Esophagus squamous epithelium (tissue), 4 donors: ENCODE data around the gene ZBTB11.

Experiments
- CTCF ChIP-seq, 6 experiments: fragments of 450-650 bp in 4 of 6; fragments of 200-600 bp in 2 of 6; sonication (generic) in 2 of 6; IDR thresholded peaks; one replicate each; pipeline ENCODE4 v1.5.1; 2016 to 2019; ENCODE audit warnings: antibody characterized with exemption in 6 of 6, mild to moderate bottlenecking in 4 of 6, moderate library complexity in 4 of 6
- POLR2A ChIP-seq, 4 donors: fragments of 450-650 bp; IDR thresholded peaks; one replicate each; pipeline ENCODE4 v1.6.1; 2017; ENCODE audit warnings: antibody characterized with exemption in 4 of 4, mild to moderate bottlenecking in 4 of 4, moderate library complexity in 3 of 4

DNA sequence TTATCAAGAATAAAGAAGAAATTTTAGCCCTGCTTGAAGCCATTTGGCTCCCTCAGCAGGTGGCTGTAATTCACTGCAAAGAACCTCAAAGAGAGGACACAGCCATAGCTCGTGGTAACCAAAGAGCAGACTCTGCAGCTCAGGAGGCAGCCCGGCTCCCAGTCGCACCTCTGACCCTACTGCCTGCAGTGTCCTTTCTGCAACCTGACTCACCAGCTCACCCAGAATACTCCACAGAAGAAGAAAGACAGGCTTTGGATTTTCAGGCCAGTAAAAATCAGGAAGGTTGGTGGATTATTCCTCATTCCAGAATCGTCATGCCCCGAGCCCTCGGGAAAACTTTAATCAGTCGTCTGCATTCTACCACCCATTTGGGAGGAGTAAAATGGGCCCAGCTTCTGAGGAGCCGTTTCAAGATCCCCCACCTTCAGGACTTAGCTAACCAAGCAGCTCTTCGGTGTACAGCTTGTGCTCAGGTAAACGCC is 38.6 kb downstream of the ZBTB11 start:
- TF ChIP-seq CTCF (IDR thresholded peaks at IDR 0.05) (no peak), POLR2A (IDR thresholded peaks at IDR 0.05) (no peak)
